SIG-M5 treated with dmso at 0.1 percent for 504 hours (cell line): ENCODE results near the gene BEND5.
A peak's percentile ranks its signal among the peaks of the same experiment; 100 is the strongest.

Experiments
- DNase-seq: peaks from one replicate; lab custom pipeline; 2025; ENCODE audit not compliant: unreplicated experiment; lab: John Stamatoyannopoulos, UW

The BEND5 gene

GRCh38 chr1:48765335-48765734 lies 11.4 kb downstream of the BEND5 start:
- no peak for DNase-seq

- no peak for DNase-seq
These were observed 14.7 kb downstream of the BEND5 start for GRCh38 chr1:48761986-48762385.

- DNase-seq, result no peak
These were observed 15.3 kb downstream of the BEND5 start for GRCh38 chr1:48761411-48761810.

- DNase-seq, result no peak
These were observed 15.8 kb downstream of the BEND5 start for GRCh38 chr1:48760857-48761256.

- DNase-seq, result no peak
These were observed 17.7 kb downstream of the BEND5 start for GRCh38 chr1:48758976-48759375.

GRCh38 chr1:48757363-48757762 lies 19.3 kb downstream of the BEND5 start:
- DNase-seq, result no peak

GRCh38 chr1:48756683-48757316 lies 19.9 kb downstream of the BEND5 start:
- DNase-seq, result no peak

- DNase-seq, result no peak
These were observed 23.4 kb downstream of the BEND5 start for GRCh38 chr1:48753293-48753692.

GRCh38 chr1:48750109-48750508 lies 26.6 kb downstream of the BEND5 start:
- peak; percentile 74 for DNase-seq

- DNase-seq, result no peak
These were observed 27.6 kb downstream of the BEND5 start for GRCh38 chr1:48749068-48749467.

- DNase-seq, result no peak
These were observed 29.8 kb downstream of the BEND5 start for GRCh38 chr1:48746906-48747305.

GRCh38 chr1:48744032-48744431 lies 32.7 kb downstream of the BEND5 start:
- DNase-seq, result peak; percentile 22

- no peak for DNase-seq
These were observed 33.2 kb downstream of the BEND5 start for GRCh38 chr1:48743480-48743879.

- DNase-seq, result no peak
These were observed 35.3 kb downstream of the BEND5 start for GRCh38 chr1:48741380-48741779.

GRCh38 chr1:48740621-48741020 lies 36.1 kb downstream of the BEND5 start:
- DNase-seq, result no peak

- DNase-seq, result no peak
These were observed 37.6 kb downstream of the BEND5 start for GRCh38 chr1:48739091-48739490.

GRCh38 chr1:48738356-48738755 lies 38.3 kb downstream of the BEND5 start:
- DNase-seq, result no peak

- DNase-seq, result no peak
These were observed 40.9 kb downstream of the BEND5 start for GRCh38 chr1:48735796-48736195.

- DNase-seq, result no peak
These were observed 46.4 kb downstream of the BEND5 start for GRCh38 chr1:48730164-48730910.

- no peak for DNase-seq
These were observed 48.1 kb downstream of the BEND5 start for GRCh38 chr1:48728584-48728983.

- DNase-seq, result no peak
These were observed 50.0 kb downstream of the BEND5 start for GRCh38 chr1:48726557-48727215.

- DNase-seq, result no peak
These were observed 50.6 kb downstream of the BEND5 start for GRCh38 chr1:48726139-48726538.
